ENCODE measurements around the gene KLHL29. TPM values are rescaled to one million over a fixed set of nuclear protein-coding genes. Genes with fewer than 3 reads are reported as not detected.

KLHL29 gene
- total RNA-seq, 2 experiments from 2014 or later: 4.1 to 4.4 TPM

GRCh38 chr2:23542230-23542789 is 157.3 kb downstream of the KLHL29 start:
- DNase-seq (no peak), ATAC-seq (no peak)
- H3K9me3 Mint-ChIP-seq (ENCODE audit: insufficient read depth): no peaks in the 10 kb centered on the region
- CTCF ChIA-PET: interaction anchor here (1.3 kb wide), 1 partner anchor 9 kb away, joined by 4 read pairs; no protein-coding TSS in a partner anchor
- no peak overlapping the region for H3K27ac Mint-ChIP-seq
- H3K4me3 Mint-ChIP-seq: no peak overlapping the region
- POLR2A ChIA-PET: no interaction called here
- H3K4me1 Mint-ChIP-seq (ENCODE audit: low read depth): peaks cover 14% of the 10 kb centered on the region
- H3K36me3 Mint-ChIP-seq (ENCODE audit: low read depth): no peaks in the 10 kb centered on the region
- peaks cover 2% of the 10 kb centered on the region for H3K27me3 Mint-ChIP-seq (ENCODE audit: low read depth)

GRCh38 chr2:23543302-23543701 is 158.3 kb downstream of the KLHL29 start:
- Mint-ChIP-seq H3K27ac (no peak overlapping the region), H3K9me3 (ENCODE audit: insufficient read depth) (no peaks in the 10 kb centered on the region), H3K4me1 (ENCODE audit: low read depth) (peaks cover 16% of the 10 kb centered on the region), H3K27me3 (ENCODE audit: low read depth) (peaks cover 2% of the 10 kb centered on the region), H3K4me3 (no peak overlapping the region), H3K36me3 (ENCODE audit: low read depth) (no peaks in the 10 kb centered on the region)
- ChIA-PET POLR2A (no interaction called here), CTCF (no interaction called here)
- no peak for DNase-seq
- no peak for ATAC-seq

GRCh38 chr2:23543728-23544127 is 158.7 kb downstream of the KLHL29 start:
- POLR2A ChIA-PET: no interaction called here

GRCh38 chr2:23544589-23545295 is 159.8 kb downstream of the KLHL29 start:
- no peak overlapping the region for H3K4me3 Mint-ChIP-seq
- ChIA-PET POLR2A (no interaction called here), CTCF (no interaction called here)
- DNase-seq: no peak
- H3K36me3 Mint-ChIP-seq (ENCODE audit: low read depth): no peaks in the 10 kb centered on the region
- H3K9me3 Mint-ChIP-seq (ENCODE audit: insufficient read depth): no peaks in the 10 kb centered on the region
- ATAC-seq: no peak
- H3K27ac Mint-ChIP-seq: no peak overlapping the region
- H3K4me1 Mint-ChIP-seq (ENCODE audit: low read depth): peaks cover 14% of the 10 kb centered on the region
- H3K27me3 Mint-ChIP-seq (ENCODE audit: low read depth): peaks cover 2% of the 10 kb centered on the region

More at GRCh38 chr2:23543728-23544127, 158.7 kb downstream of the KLHL29 start:
- H3K4me1 Mint-ChIP-seq (ENCODE audit: low read depth): peaks cover 14% of the 10 kb centered on the region
- no peaks in the 10 kb centered on the region for H3K36me3 Mint-ChIP-seq (ENCODE audit: low read depth)
- DNase-seq (no peak), ATAC-seq (no peak)
- CTCF ChIA-PET: no interaction called here
- H3K4me3 Mint-ChIP-seq: no peak overlapping the region
- peaks cover 2% of the 10 kb centered on the region for H3K27me3 Mint-ChIP-seq (ENCODE audit: low read depth)
- no peak overlapping the region for H3K27ac Mint-ChIP-seq
- no peaks in the 10 kb centered on the region for H3K9me3 Mint-ChIP-seq (ENCODE audit: insufficient read depth)

GRCh38 chr2:23545396-23545795 is 160.4 kb downstream of the KLHL29 start:
- no peak for DNase-seq
- no peaks in the 10 kb centered on the region for H3K9me3 Mint-ChIP-seq (ENCODE audit: insufficient read depth)
- POLR2A ChIA-PET: no interaction called here
- peaks cover 19% of the 10 kb centered on the region for H3K4me1 Mint-ChIP-seq (ENCODE audit: low read depth)
- peaks cover 2% of the 10 kb centered on the region for H3K27me3 Mint-ChIP-seq (ENCODE audit: low read depth)
- CTCF ChIA-PET: no interaction called here
- no peak overlapping the region for H3K27ac Mint-ChIP-seq
- peak; percentile 47 for ATAC-seq
- H3K4me3 Mint-ChIP-seq: no peak overlapping the region
- H3K36me3 Mint-ChIP-seq (ENCODE audit: low read depth): no peaks in the 10 kb centered on the region

- no peaks in the 10 kb centered on the region for H3K36me3 Mint-ChIP-seq (ENCODE audit: low read depth)
- H3K4me3 Mint-ChIP-seq: no peak overlapping the region
- peaks cover 23% of the 10 kb centered on the region for H3K4me1 Mint-ChIP-seq (ENCODE audit: low read depth)
- peaks cover 2% of the 10 kb centered on the region for H3K27me3 Mint-ChIP-seq (ENCODE audit: low read depth)
- H3K27ac Mint-ChIP-seq: no peak overlapping the region
- no peaks in the 10 kb centered on the region for H3K9me3 Mint-ChIP-seq (ENCODE audit: insufficient read depth)
- CTCF ChIA-PET: no interaction called here
- POLR2A ChIA-PET: no interaction called here
- ATAC-seq (no peak), DNase-seq (no peak)
These were observed 160.8 kb downstream of the KLHL29 start for GRCh38 chr2:23545811-23546210.

GRCh38 chr2:23546913-23547312 is 161.9 kb downstream of the KLHL29 start:
- CTCF ChIA-PET: no interaction called here
- no peak overlapping the region for H3K4me3 Mint-ChIP-seq

GRCh38 chr2:23547725-23548124 is 162.7 kb downstream of the KLHL29 start:
- no peak for ATAC-seq
- Mint-ChIP-seq H3K4me1 (ENCODE audit: low read depth) (peaks cover 32% of the 10 kb centered on the region), H3K4me3 (no peak overlapping the region), H3K36me3 (ENCODE audit: low read depth) (no peaks in the 10 kb centered on the region), H3K27ac (no peak overlapping the region), H3K27me3 (ENCODE audit: low read depth) (no peaks in the 10 kb centered on the region), H3K9me3 (ENCODE audit: insufficient read depth) (no peaks in the 10 kb centered on the region)
- CTCF ChIA-PET: no interaction called here
- DNase-seq: no peak
- POLR2A ChIA-PET: no interaction called here

More at GRCh38 chr2:23546913-23547312, 161.9 kb downstream of the KLHL29 start:
- H3K27ac Mint-ChIP-seq: no peak overlapping the region
- no peaks in the 10 kb centered on the region for H3K27me3 Mint-ChIP-seq (ENCODE audit: low read depth)
- no peak for ATAC-seq
- peaks cover 27% of the 10 kb centered on the region for H3K4me1 Mint-ChIP-seq (ENCODE audit: low read depth)
- H3K36me3 Mint-ChIP-seq (ENCODE audit: low read depth): no peaks in the 10 kb centered on the region
- no peak for DNase-seq
- POLR2A ChIA-PET: no interaction called here
- no peaks in the 10 kb centered on the region for H3K9me3 Mint-ChIP-seq (ENCODE audit: insufficient read depth)

GRCh38 chr2:23548143-23548769 is 163.3 kb downstream of the KLHL29 start:
- no peaks in the 10 kb centered on the region for H3K9me3 Mint-ChIP-seq (ENCODE audit: insufficient read depth)
- ATAC-seq (no peak), DNase-seq (no peak)
- H3K27ac Mint-ChIP-seq: peak overlapping the region; percentile 68
- H3K36me3 Mint-ChIP-seq (ENCODE audit: low read depth): no peaks in the 10 kb centered on the region
- H3K4me1 Mint-ChIP-seq (ENCODE audit: low read depth): peaks cover 32% of the 10 kb centered on the region
- no peaks in the 10 kb centered on the region for H3K27me3 Mint-ChIP-seq (ENCODE audit: low read depth)
- H3K4me3 Mint-ChIP-seq: no peak overlapping the region
- ChIA-PET POLR2A (no interaction called here), CTCF (no interaction called here)

GRCh38 chr2:23549051-23549450 is 164.1 kb downstream of the KLHL29 start:
- DNase-seq: no peak
- Mint-ChIP-seq H3K27me3 (ENCODE audit: low read depth) (no peaks in the 10 kb centered on the region), H3K36me3 (ENCODE audit: low read depth) (no peaks in the 10 kb centered on the region), H3K9me3 (ENCODE audit: insufficient read depth) (no peaks in the 10 kb centered on the region), H3K27ac (no peak overlapping the region), H3K4me1 (ENCODE audit: low read depth) (peaks cover 32% of the 10 kb centered on the region), H3K4me3 (no peak overlapping the region)
- CTCF ChIA-PET: no interaction called here
- POLR2A ChIA-PET: no interaction called here
- no peak for ATAC-seq

GRCh38 chr2:23549821-23550530 is 165.0 kb downstream of the KLHL29 start:
- Mint-ChIP-seq H3K4me1 (ENCODE audit: low read depth) (peaks cover 29% of the 10 kb centered on the region), H3K27me3 (ENCODE audit: low read depth) (no peaks in the 10 kb centered on the region), H3K36me3 (ENCODE audit: low read depth) (no peaks in the 10 kb centered on the region), H3K9me3 (ENCODE audit: insufficient read depth) (no peaks in the 10 kb centered on the region), H3K4me3 (no peak overlapping the region), H3K27ac (peak overlapping the region; percentile 45)
- ATAC-seq (no peak), DNase-seq (no peak)
- ChIA-PET CTCF (no interaction called here), POLR2A (interaction anchor here (0.8 kb wide), 1 partner anchor 18 kb away, joined by 6 read pairs; no protein-coding TSS in a partner anchor)

- ATAC-seq (no peak), DNase-seq (no peak)
- ChIA-PET POLR2A (no interaction called here), CTCF (no interaction called here)
- Mint-ChIP-seq H3K27me3 (ENCODE audit: low read depth) (no peaks in the 10 kb centered on the region), H3K36me3 (ENCODE audit: low read depth) (no peaks in the 10 kb centered on the region), H3K4me1 (ENCODE audit: low read depth) (peaks cover 25% of the 10 kb centered on the region), H3K27ac (no peak overlapping the region), H3K4me3 (no peak overlapping the region), H3K9me3 (ENCODE audit: insufficient read depth) (no peaks in the 10 kb centered on the region)
These were observed 165.6 kb downstream of the KLHL29 start for GRCh38 chr2:23550553-23550952.
